IPS-18a (cell line): ENCODE results near the gene GBX2.

Experiments
- H3K27ac ChIP-seq: one replicate; pipeline ENCODE4 v1.5.1; 2013; ENCODE audit warnings: low read length
- H3K27me3 ChIP-seq: one replicate; pipeline ENCODE4 v1.6.1; 2013; ENCODE audit warnings: mild to moderate bottlenecking, low read length; ENCODE audit not compliant: control insufficient read depth, insufficient read depth
- H3K36me3 ChIP-seq: one replicate; pipeline ENCODE4 v1.6.1; 2013; ENCODE audit warnings: low read depth, low read length; ENCODE audit not compliant: control insufficient read depth
- H3K4me1 ChIP-seq: one replicate; pipeline ENCODE4 v1.6.1; 2013; ENCODE audit warnings: low read depth, low read length; ENCODE audit not compliant: control insufficient read depth
- H3K4me3 ChIP-seq: one replicate; pipeline ENCODE4 v1.5.1; 2013; ENCODE audit warnings: low read length
- H3K9ac ChIP-seq: one replicate; pipeline ENCODE4 v1.6.1; 2013; ENCODE audit warnings: mild to moderate bottlenecking, low read length, moderate library complexity
- H3K9me3 ChIP-seq: one replicate; pipeline ENCODE4 v1.6.1; 2013; ENCODE audit warnings: low read depth, low read length; ENCODE audit not compliant: control insufficient read depth

GBX2 gene

GRCh38 chr2:236207472-236207871 lies 39.3 kb upstream of the GBX2 start:
- Histone ChIP-seq H3K9ac (no peak overlapping the region), H3K4me3 (no peak overlapping the region), H3K4me1 (no peaks in the 10 kb centered on the region), H3K9me3 (no peaks in the 10 kb centered on the region), H3K27ac (no peak overlapping the region), H3K36me3 (no peaks in the 10 kb centered on the region), H3K27me3 (no peaks in the 10 kb centered on the region)

GRCh38 chr2:236205867-236206645 lies 37.9 kb upstream of the GBX2 start:
- no peak overlapping the region for H3K4me3 ChIP-seq
- no peaks in the 10 kb centered on the region for H3K27me3 ChIP-seq
- no peak overlapping the region for H3K27ac ChIP-seq
- H3K9ac ChIP-seq = no peak overlapping the region
- no peaks in the 10 kb centered on the region for H3K36me3 ChIP-seq
- no peaks in the 10 kb centered on the region for H3K4me1 ChIP-seq
- no peaks in the 10 kb centered on the region for H3K9me3 ChIP-seq

GRCh38 chr2:236204953-236205352 lies 36.8 kb upstream of the GBX2 start:
- no peaks in the 10 kb centered on the region for H3K27me3 ChIP-seq
- no peaks in the 10 kb centered on the region for H3K9me3 ChIP-seq
- no peak overlapping the region for H3K9ac ChIP-seq
- H3K36me3 ChIP-seq = no peaks in the 10 kb centered on the region
- no peaks in the 10 kb centered on the region for H3K4me1 ChIP-seq
- H3K4me3 ChIP-seq = no peak overlapping the region
- no peak overlapping the region for H3K27ac ChIP-seq

GRCh38 chr2:236200378-236200777 lies 32.2 kb upstream of the GBX2 start:
- Histone ChIP-seq H3K27ac (no peak overlapping the region), H3K9me3 (no peaks in the 10 kb centered on the region), H3K27me3 (no peaks in the 10 kb centered on the region), H3K4me1 (no peaks in the 10 kb centered on the region), H3K4me3 (no peak overlapping the region), H3K36me3 (no peaks in the 10 kb centered on the region), H3K9ac (no peak overlapping the region)

- Histone ChIP-seq H3K9ac (no peak overlapping the region), H3K27me3 (no peaks in the 10 kb centered on the region), H3K4me3 (no peak overlapping the region), H3K4me1 (no peaks in the 10 kb centered on the region), H3K9me3 (no peaks in the 10 kb centered on the region), H3K27ac (no peak overlapping the region), H3K36me3 (no peaks in the 10 kb centered on the region)
Measured at GRCh38 chr2:236196366-236196765, 28.2 kb upstream of the GBX2 start.

- no peaks in the 10 kb centered on the region for H3K36me3 ChIP-seq
- H3K9me3 ChIP-seq = no peaks in the 10 kb centered on the region
- H3K27ac ChIP-seq = no peak overlapping the region
- H3K4me3 ChIP-seq = no peak overlapping the region
- H3K9ac ChIP-seq = no peak overlapping the region
- no peaks in the 10 kb centered on the region for H3K4me1 ChIP-seq
- H3K27me3 ChIP-seq = no peaks in the 10 kb centered on the region
Measured at GRCh38 chr2:236195726-236196125, 27.5 kb upstream of the GBX2 start.

- no peaks in the 10 kb centered on the region for H3K36me3 ChIP-seq
- no peak overlapping the region for H3K4me3 ChIP-seq
- no peaks in the 10 kb centered on the region for H3K27me3 ChIP-seq
Measured at GRCh38 chr2:236194786-236195185, 26.6 kb upstream of the GBX2 start.

GRCh38 chr2:236193026-236193425 lies 24.8 kb upstream of the GBX2 start:
- H3K36me3 ChIP-seq = no peaks in the 10 kb centered on the region
- no peaks in the 10 kb centered on the region for H3K27me3 ChIP-seq
- no peaks in the 10 kb centered on the region for H3K9me3 ChIP-seq
- no peak overlapping the region for H3K27ac ChIP-seq
- H3K9ac ChIP-seq = no peak overlapping the region
- no peak overlapping the region for H3K4me3 ChIP-seq
- no peaks in the 10 kb centered on the region for H3K4me1 ChIP-seq

More at GRCh38 chr2:236194786-236195185, 26.6 kb upstream of the GBX2 start:
- H3K9me3 ChIP-seq = no peaks in the 10 kb centered on the region
- no peak overlapping the region for H3K9ac ChIP-seq
- H3K27ac ChIP-seq = no peak overlapping the region
- no peaks in the 10 kb centered on the region for H3K4me1 ChIP-seq

GRCh38 chr2:236190674-236191073 lies 22.5 kb upstream of the GBX2 start:
- H3K9me3 ChIP-seq = no peaks in the 10 kb centered on the region
- H3K4me1 ChIP-seq = no peaks in the 10 kb centered on the region
- no peak overlapping the region for H3K27ac ChIP-seq
- H3K36me3 ChIP-seq = no peaks in the 10 kb centered on the region
- no peak overlapping the region for H3K4me3 ChIP-seq
- H3K27me3 ChIP-seq = no peaks in the 10 kb centered on the region
- no peak overlapping the region for H3K9ac ChIP-seq

GRCh38 chr2:236184701-236185100 lies 16.5 kb upstream of the GBX2 start:
- peaks cover 10% of the 10 kb centered on the region for H3K27me3 ChIP-seq
- H3K9me3 ChIP-seq = no peaks in the 10 kb centered on the region
- no peaks in the 10 kb centered on the region for H3K36me3 ChIP-seq
- no peak overlapping the region for H3K27ac ChIP-seq
- peaks cover 9% of the 10 kb centered on the region for H3K4me1 ChIP-seq
- H3K9ac ChIP-seq = no peak overlapping the region
- no peak overlapping the region for H3K4me3 ChIP-seq

- no peak overlapping the region for H3K4me3 ChIP-seq
- H3K9me3 ChIP-seq = no peaks in the 10 kb centered on the region
- no peak overlapping the region for H3K27ac ChIP-seq
- H3K4me1 ChIP-seq = peaks cover 14% of the 10 kb centered on the region
- H3K27me3 ChIP-seq = peaks cover 47% of the 10 kb centered on the region
- no peaks in the 10 kb centered on the region for H3K36me3 ChIP-seq
- no peak overlapping the region for H3K9ac ChIP-seq
Measured at GRCh38 chr2:236180831-236181453, 12.8 kb upstream of the GBX2 start.
